NOMO-1 treated with DMSO at 0.1 percent for 48 hours (cell line): ENCODE results near the gene PLCXD1.
"Not testable (repeated sequence)": the region's sequence is repeated elsewhere in the genome, so short reads cannot be mapped to it uniquely, and the experiment has no call there.

Experiments used
- DNase-seq: peaks from one replicate; lab custom pipeline; 2025; ENCODE audit not compliant: unreplicated experiment; lab: John Stamatoyannopoulos, UW

Gene PLCXD1

GRCh38 chrX:291411-291901 is 10.3 kb downstream of the PLCXD1 start:
- DNase-seq = no peak

GRCh38 chrX:292900-293897 is 12.0 kb downstream of the PLCXD1 start:
- no peak for DNase-seq

- no peak for DNase-seq
Observed at GRCh38 chrX:295136-295535, 14.0 kb downstream of the PLCXD1 start.

GRCh38 chrX:298993-299392 is 17.8 kb downstream of the PLCXD1 start:
- DNase-seq = no peak

GRCh38 chrX:300334-300733 is 19.2 kb downstream of the PLCXD1 start:
- DNase-seq = no peak

GRCh38 chrX:302975-303374 is 21.8 kb downstream of the PLCXD1 start:
- no peak for DNase-seq

GRCh38 chrX:305781-306613 is 24.8 kb downstream of the PLCXD1 start:
- DNase-seq = not testable (repeated sequence)

- DNase-seq = not testable (repeated sequence)
Observed at GRCh38 chrX:306614-307251, 25.6 kb downstream of the PLCXD1 start.

- no peak for DNase-seq
Observed at GRCh38 chrX:307261-308111, 26.3 kb downstream of the PLCXD1 start.

- DNase-seq = no peak
Observed at GRCh38 chrX:308821-309520, 27.8 kb downstream of the PLCXD1 start.

GRCh38 chrX:310621-311155 is 29.5 kb downstream of the PLCXD1 start:
- DNase-seq = no peak

- DNase-seq = no peak
Observed at GRCh38 chrX:311156-312129, 30.3 kb downstream of the PLCXD1 start.

- no peak for DNase-seq
Observed at GRCh38 chrX:312621-313331, 31.6 kb downstream of the PLCXD1 start.

GRCh38 chrX:313546-313945 is 32.4 kb downstream of the PLCXD1 start:
- no peak for DNase-seq

- DNase-seq = no peak
Observed at GRCh38 chrX:314049-314448, 32.9 kb downstream of the PLCXD1 start.

GRCh38 chrX:314781-315595 is 33.8 kb downstream of the PLCXD1 start:
- DNase-seq = no peak
